ENCODE results near the gene PPIAL4G.

PPIAL4G gene

DNA sequence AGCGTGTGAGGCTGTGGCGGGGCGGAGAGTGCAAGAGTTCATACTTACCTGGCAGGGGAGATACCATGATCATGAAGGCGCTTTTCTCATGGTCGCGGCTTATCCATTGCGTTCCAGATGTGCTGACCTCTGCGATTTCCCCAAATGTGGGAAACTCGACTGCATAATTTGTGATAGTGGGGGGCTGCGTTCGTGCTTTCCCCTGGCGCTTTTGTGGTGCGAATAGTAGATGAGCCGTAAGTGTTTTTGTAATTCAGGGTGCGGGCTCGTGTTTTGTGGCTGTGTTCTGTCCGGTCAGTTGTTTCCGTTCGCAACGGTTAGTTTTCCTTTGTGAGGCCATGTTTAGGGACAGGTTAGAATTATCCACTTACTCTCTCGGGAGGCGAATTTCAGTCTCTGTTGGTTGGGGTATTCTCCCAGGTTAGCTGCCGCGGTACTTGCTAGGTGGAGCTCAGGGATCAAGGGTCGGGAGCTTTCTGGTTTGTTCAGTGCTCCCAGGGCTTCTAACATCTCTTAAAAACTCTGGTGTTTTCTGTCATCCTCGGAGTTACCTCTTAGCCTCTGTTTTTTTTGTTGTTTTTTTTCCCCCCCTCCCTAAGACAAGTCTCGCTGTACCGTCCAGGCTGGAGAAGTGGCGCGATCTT, 39.6 kb upstream of the PPIAL4G start (continued):
- TF ChIP-seq, protein P1, sequence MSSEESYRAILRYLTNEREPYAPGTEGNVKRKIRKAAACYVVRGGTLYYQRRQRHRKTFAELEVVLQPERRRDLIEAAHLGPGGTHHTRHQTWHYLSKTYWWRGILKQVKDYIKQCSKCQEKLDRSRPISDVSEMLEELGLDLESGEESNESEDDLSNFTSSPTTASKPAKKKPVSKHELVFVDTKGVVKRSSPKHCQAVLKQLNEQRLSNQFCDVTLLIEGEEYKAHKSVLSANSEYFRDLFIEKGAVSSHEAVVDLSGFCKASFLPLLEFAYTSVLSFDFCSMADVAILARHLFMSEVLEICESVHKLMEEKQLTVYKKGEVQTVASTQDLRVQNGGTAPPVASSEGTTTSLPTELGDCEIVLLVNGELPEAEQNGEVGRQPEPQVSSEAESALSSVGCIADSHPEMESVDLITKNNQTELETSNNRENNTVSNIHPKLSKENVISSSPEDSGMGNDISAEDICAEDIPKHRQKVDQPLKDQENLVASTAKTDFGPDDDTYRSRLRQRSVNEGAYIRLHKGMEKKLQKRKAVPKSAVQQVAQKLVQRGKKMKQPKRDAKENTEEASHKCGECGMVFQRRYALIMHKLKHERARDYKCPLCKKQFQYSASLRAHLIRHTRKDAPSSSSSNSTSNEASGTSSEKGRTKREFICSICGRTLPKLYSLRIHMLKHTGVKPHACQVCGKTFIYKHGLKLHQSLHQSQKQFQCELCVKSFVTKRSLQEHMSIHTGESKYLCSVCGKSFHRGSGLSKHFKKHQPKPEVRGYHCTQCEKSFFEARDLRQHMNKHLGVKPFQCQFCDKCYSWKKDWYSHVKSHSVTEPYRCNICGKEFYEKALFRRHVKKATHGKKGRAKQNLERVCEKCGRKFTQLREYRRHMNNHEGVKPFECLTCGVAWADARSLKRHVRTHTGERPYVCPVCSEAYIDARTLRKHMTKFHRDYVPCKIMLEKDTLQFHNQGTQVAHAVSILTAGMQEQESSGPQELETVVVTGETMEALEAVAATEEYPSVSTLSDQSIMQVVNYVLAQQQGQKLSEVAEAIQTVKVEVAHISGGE (tag by site-specific recombination; conservative IDR thresholded peaks at IDR 0.05; ENCODE audit: low read depth), result peak; percentile 78
- TF ChIP-seq SCRT1 (tag by site-specific recombination; IDR thresholded peaks at IDR 0.05; ENCODE audit: borderline replicate concordance), result peak; percentile 29; the same call in 1 of the 2 replicates
- peak; percentile 48; the same call in 1 of the 2 replicates for TF ChIP-seq ZNF223 (tag by site-specific recombination; IDR thresholded peaks at IDR 0.05)
- peak; percentile 68; the same call in 1 of the 2 replicates for TF ChIP-seq ZNF558 (tag by site-specific recombination; IDR thresholded peaks at IDR 0.05)
- peak; percentile 97 for TF ChIP-seq ZNF24 (tag by site-specific recombination; IDR thresholded peaks at IDR 0.05)
- peak; percentile 97 for TF ChIP-seq IKZF3 (tag by site-specific recombination; IDR thresholded peaks at IDR 0.05)
- TF ChIP-seq ZNF2 (tag by site-specific recombination; IDR thresholded peaks at IDR 0.05), result peak; percentile 98
- TF ChIP-seq, protein P2, sequence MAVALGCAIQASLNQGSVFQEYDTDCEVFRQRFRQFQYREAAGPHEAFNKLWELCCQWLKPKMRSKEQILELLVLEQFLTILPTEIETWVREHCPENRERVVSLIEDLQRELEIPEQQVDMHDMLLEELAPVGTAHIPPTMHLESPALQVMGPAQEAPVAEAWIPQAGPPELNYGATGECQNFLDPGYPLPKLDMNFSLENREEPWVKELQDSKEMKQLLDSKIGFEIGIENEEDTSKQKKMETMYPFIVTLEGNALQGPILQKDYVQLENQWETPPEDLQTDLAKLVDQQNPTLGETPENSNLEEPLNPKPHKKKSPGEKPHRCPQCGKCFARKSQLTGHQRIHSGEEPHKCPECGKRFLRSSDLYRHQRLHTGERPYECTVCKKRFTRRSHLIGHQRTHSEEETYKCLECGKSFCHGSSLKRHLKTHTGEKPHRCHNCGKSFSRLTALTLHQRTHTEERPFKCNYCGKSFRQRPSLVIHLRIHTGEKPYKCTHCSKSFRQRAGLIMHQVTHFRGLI (tag by site-specific recombination; IDR thresholded peaks at IDR 0.05), result peak; percentile 90
- TF ChIP-seq, protein P3, sequence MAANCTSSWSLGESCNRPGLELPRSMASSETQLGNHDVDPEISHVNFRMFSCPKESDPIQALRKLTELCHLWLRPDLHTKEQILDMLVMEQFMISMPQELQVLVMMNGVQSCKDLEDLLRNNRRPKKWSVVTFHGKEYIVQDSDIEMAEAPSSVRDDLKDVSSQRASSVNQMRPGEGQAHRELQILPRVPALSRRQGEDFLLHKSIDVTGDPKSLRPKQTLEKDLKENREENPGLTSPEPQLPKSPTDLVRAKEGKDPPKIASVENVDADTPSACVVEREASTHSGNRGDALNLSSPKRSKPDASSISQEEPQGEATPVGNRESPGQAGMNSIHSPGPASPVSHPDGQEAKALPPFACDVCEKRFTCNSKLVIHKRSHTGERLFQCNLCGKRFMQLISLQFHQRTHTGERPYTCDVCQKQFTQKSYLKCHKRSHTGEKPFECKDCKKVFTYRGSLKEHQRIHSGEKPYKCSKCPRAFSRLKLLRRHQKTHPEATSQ (tag by site-specific recombination; IDR thresholded peaks at IDR 0.05), result peak; percentile 97
- TF ChIP-seq ZNF776 (tag by site-specific recombination; IDR thresholded peaks at IDR 0.05; ENCODE audit: borderline replicate concordance), result peak; percentile 63; the same call in 1 of the 2 replicates
- TF ChIP-seq, protein P4, sequence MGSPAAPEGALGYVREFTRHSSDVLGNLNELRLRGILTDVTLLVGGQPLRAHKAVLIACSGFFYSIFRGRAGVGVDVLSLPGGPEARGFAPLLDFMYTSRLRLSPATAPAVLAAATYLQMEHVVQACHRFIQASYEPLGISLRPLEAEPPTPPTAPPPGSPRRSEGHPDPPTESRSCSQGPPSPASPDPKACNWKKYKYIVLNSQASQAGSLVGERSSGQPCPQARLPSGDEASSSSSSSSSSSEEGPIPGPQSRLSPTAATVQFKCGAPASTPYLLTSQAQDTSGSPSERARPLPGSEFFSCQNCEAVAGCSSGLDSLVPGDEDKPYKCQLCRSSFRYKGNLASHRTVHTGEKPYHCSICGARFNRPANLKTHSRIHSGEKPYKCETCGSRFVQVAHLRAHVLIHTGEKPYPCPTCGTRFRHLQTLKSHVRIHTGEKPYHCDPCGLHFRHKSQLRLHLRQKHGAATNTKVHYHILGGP (tag by site-specific recombination; IDR thresholded peaks at IDR 0.05), result peak; percentile 17; the same call in 1 of the 2 replicates
- TF ChIP-seq ZFP3 (tag by site-specific recombination; IDR thresholded peaks at IDR 0.05; ENCODE audit: low read depth), result peak; percentile 71
- TF ChIP-seq ZNF654 (tag by site-specific recombination; IDR thresholded peaks at IDR 0.05; ENCODE audit: low read depth), result peak; percentile 16
- TF ChIP-seq ZXDB (tag by site-specific recombination; IDR thresholded peaks at IDR 0.05), result peak; percentile 90
- peak; percentile 8 for TF ChIP-seq ZBTB21 (tag by site-specific recombination; IDR thresholded peaks at IDR 0.05)
- peak; percentile 39; the same call in 1 of the 2 replicates for TF ChIP-seq ZNF623 (tag by site-specific recombination; IDR thresholded peaks at IDR 0.05)
- peak; percentile 89; the same call in 1 of the 2 replicates for TF ChIP-seq ZFP41 (tag by site-specific recombination; IDR thresholded peaks at IDR 0.05; ENCODE audit: borderline replicate concordance)
- TF ChIP-seq ZBTB20 (tag by site-specific recombination; IDR thresholded peaks at IDR 0.05), result peak; percentile 92
- TF ChIP-seq, protein P5, sequence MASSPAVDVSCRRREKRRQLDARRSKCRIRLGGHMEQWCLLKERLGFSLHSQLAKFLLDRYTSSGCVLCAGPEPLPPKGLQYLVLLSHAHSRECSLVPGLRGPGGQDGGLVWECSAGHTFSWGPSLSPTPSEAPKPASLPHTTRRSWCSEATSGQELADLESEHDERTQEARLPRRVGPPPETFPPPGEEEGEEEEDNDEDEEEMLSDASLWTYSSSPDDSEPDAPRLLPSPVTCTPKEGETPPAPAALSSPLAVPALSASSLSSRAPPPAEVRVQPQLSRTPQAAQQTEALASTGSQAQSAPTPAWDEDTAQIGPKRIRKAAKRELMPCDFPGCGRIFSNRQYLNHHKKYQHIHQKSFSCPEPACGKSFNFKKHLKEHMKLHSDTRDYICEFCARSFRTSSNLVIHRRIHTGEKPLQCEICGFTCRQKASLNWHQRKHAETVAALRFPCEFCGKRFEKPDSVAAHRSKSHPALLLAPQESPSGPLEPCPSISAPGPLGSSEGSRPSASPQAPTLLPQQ (tag by site-specific recombination; IDR thresholded peaks at IDR 0.05), result peak; percentile 80
- TF ChIP-seq, protein P6, sequence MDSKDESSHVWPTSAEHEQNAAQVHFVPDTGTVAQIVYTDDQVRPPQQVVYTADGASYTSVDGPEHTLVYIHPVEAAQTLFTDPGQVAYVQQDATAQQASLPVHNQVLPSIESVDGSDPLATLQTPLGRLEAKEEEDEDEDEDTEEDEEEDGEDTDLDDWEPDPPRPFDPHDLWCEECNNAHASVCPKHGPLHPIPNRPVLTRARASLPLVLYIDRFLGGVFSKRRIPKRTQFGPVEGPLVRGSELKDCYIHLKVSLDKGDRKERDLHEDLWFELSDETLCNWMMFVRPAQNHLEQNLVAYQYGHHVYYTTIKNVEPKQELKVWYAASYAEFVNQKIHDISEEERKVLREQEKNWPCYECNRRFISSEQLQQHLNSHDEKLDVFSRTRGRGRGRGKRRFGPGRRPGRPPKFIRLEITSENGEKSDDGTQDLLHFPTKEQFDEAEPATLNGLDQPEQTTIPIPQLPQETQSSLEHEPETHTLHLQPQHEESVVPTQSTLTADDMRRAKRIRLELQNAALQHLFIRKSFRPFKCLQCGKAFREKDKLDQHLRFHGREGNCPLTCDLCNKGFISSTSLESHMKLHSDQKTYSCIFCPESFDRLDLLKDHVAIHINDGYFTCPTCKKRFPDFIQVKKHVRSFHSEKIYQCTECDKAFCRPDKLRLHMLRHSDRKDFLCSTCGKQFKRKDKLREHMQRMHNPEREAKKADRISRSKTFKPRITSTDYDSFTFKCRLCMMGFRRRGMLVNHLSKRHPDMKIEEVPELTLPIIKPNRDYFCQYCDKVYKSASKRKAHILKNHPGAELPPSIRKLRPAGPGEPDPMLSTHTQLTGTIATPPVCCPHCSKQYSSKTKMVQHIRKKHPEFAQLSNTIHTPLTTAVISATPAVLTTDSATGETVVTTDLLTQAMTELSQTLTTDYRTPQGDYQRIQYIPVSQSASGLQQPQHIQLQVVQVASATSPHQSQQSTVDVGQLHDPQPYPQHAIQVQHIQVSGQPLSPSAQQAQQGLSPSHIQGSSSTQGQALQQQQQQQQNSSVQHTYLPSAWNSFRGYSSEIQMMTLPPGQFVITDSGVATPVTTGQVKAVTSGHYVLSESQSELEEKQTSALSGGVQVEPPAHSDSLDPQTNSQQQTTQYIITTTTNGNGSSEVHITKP (tag by site-specific recombination; IDR thresholded peaks at IDR 0.05), result peak; percentile 96
- TF ChIP-seq ZNF501 (tag by site-specific recombination; IDR thresholded peaks at IDR 0.05), result peak; percentile 96
- TF ChIP-seq, protein P7, sequence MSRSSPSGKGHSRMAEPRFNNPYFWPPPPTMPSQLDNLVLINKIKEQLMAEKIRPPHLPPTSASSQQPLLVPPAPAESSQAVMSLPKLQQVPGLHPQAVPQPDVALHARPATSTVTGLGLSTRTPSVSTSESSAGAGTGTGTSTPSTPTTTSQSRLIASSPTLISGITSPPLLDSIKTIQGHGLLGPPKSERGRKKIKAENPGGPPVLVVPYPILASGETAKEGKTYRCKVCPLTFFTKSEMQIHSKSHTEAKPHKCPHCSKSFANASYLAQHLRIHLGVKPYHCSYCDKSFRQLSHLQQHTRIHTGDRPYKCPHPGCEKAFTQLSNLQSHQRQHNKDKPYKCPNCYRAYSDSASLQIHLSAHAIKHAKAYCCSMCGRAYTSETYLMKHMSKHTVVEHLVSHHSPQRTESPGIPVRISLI (tag by site-specific recombination; IDR thresholded peaks at IDR 0.05), result 0 out of 2 replicates have a peak, but pooled peaks have one; percentile 55

Data from HEK293 (cell line).